Measurements from ENCODE around the gene LRRC27. TPM values are rescaled to one million over a fixed set of nuclear protein-coding genes. Genes with fewer than 3 reads are reported as not detected.

The LRRC27 gene
- total and polyA plus RNA-seq, 2 of the 4 experiments (the other 2 are of a cell fraction) = 3.8 to 5.3 TPM

GRCh38 chr10:132353456-132354355 is 21.7 kb downstream of the LRRC27 start:
- 81% methylated on average over 14 of the region's 20 CpGs; no CpG with 5 or more reads in 1 of the 2 experiments for WGBS, 2 experiments (ENCODE audit: extremely low coverage in 2 of 2, insufficient read length in 1 of 2)
- TF ChIP-seq RCOR1 (IDR thresholded peaks at IDR 0.05; ENCODE audit: insufficient replicate concordance, low read length) = no peak
- TF ChIP-seq POLR2A (IDR thresholded peaks at IDR 0.05; ENCODE audit: low read depth, low read length) = no peak
- no peak for TF ChIP-seq USF2 (IDR thresholded peaks at IDR 0.05; ENCODE audit: low read depth, low read length)
- TF ChIP-seq FOS (IDR thresholded peaks at IDR 0.05; ENCODE audit: low read depth, low read length) = no peak
- TF ChIP-seq CHD1 (IDR thresholded peaks at IDR 0.05; ENCODE audit: low read depth, low read length) = no peak
- TF ChIP-seq BHLHE40 (IDR thresholded peaks at IDR 0.05; ENCODE audit: low read depth, low read length) = no peak
- no peak for TF ChIP-seq CEBPB (IDR thresholded peaks at IDR 0.05; ENCODE audit: low read depth, low read length)
- TF ChIP-seq MXI1 (IDR thresholded peaks at IDR 0.05; ENCODE audit: borderline replicate concordance, low read depth, low read length) = no peak
- no peak for TF ChIP-seq ELK1 (IDR thresholded peaks at IDR 0.05; ENCODE audit: borderline replicate concordance, low read depth, low read length)
- TF ChIP-seq SMC3 (IDR thresholded peaks at IDR 0.05; ENCODE audit: low read depth, low read length) = no peak
- no peak for TF ChIP-seq RFX5 (IDR thresholded peaks at IDR 0.05; ENCODE audit: low read depth, low read length)
- no peak for TF ChIP-seq MAFK (IDR thresholded peaks at IDR 0.05; ENCODE audit: low read depth, low read length)
- no peak for TF ChIP-seq RAD21 (IDR thresholded peaks at IDR 0.05; ENCODE audit: low read length)
- TF ChIP-seq NFE2L2 (IDR thresholded peaks at IDR 0.05; ENCODE audit: low read depth, low read length) = no peak
- no peak for TF ChIP-seq MAZ (IDR thresholded peaks at IDR 0.05; ENCODE audit: borderline replicate concordance, low read depth, low read length)

More at GRCh38 chr10:132353456-132354355, 21.7 kb downstream of the LRRC27 start:
- Histone ChIP-seq H3K27me3 (ENCODE audit: control insufficient read depth, insufficient read depth, low read length) (no peaks in the 10 kb centered on the region), H3K27ac (ENCODE audit: insufficient read depth, low read length) (no peak overlapping the region), H3K9ac (ENCODE audit: low read depth, low read length) (no peak overlapping the region), H3K4me1 (ENCODE audit: control insufficient read depth, insufficient read depth, low read length) (no peaks in the 10 kb centered on the region), H2AFZ (replicated peaks; ENCODE audit: low read length, poor library complexity) (no peak overlapping the region), H3K79me1 (ENCODE audit: low read depth in 1 of 2, low read length in 2 of 2) (no peaks in the 10 kb centered on the region), H2BK5ac (ENCODE audit: low read depth, low read length, poor library complexity, severe bottlenecking) (no peak overlapping the region), H3K9me3 (ENCODE audit: control insufficient read depth, insufficient read depth, low read length) (no peaks in the 10 kb centered on the region), H2BK15ac (ENCODE audit: low read depth, low read length) (no peak overlapping the region), H3K18ac (ENCODE audit: low read depth, low read length) (no peak overlapping the region), H4K5ac (ENCODE audit: low read depth, low read length) (no peak overlapping the region), H3K4me2 (ENCODE audit: low read depth, low read length) (no peak overlapping the region), H3K56ac (ENCODE audit: extremely low read depth, insufficient read depth, low read length) (no peak overlapping the region), H2BK120ac (ENCODE audit: low read depth, low read length) (no peak overlapping the region), H2BK20ac (ENCODE audit: low read depth, low read length) (no peak overlapping the region), H3K36me3 (ENCODE audit: control insufficient read depth, insufficient read depth, low read length) (peaks cover 7% of the 10 kb centered on the region; the same call in 1 of the 2 replicates), H3K4ac (ENCODE audit: low read depth, low read length) (no peak overlapping the region), H3K4me3 (ENCODE audit: insufficient read depth, low read depth, low read length) (no peak overlapping the region), H2AK9ac (replicated peaks; ENCODE audit: low read depth, low read length, poor library complexity) (no peak overlapping the region), H3K14ac (replicated peaks; ENCODE audit: low read depth, low read length) (no peak overlapping the region), H3K9me1 (ENCODE audit: insufficient read depth, low read length) (no peaks in the 10 kb centered on the region), H4K20me1 (ENCODE audit: insufficient read depth, low read length) (no peaks in the 10 kb centered on the region; the same call in 1 of the 2 replicates), H4K91ac (ENCODE audit: insufficient read depth, low read depth, low read length) (no peak overlapping the region), H3K23ac (ENCODE audit: low read depth, low read length) (no peak overlapping the region), H2AK5ac (ENCODE audit: low read depth, low read length) (no peak overlapping the region), H4K8ac (ENCODE audit: low read depth in 2 of 2, low read length in 2 of 2) (no peak overlapping the region)
- DNase-seq (no peak), ATAC-seq (ENCODE audit: low read depth) (no peak)
- ChIA-PET CTCF (no interaction called here), POLR2A (ENCODE audit: unreplicated experiment) (no interaction called here)
- dilution Hi-C loops (cut with HindIII; ENCODE audit: low sequenced_read_pairs, unreplicated experiment) = no loop called here
- intact Hi-C loops (cut with micrococcal nuclease) = no loop called here
- in situ Hi-C loops (cut with MboI; ENCODE audit: low sequenced_read_pairs) = no loop called here
- no TSS peak for BruUV-seq (replicated peaks)
